H1 (cell line): ENCODE measurements around the gene MMP15. TPM values are rescaled to one million over a fixed set of nuclear protein-coding genes. Genes with fewer than 3 reads are reported as not detected.

Experiments used
- CTCF ChIA-PET: fragments of 300-600 bp; sonication (Branson Sonifier 250); formaldehyde crosslinking; loops from one replicate; lab custom pipeline; 2021; ENCODE audit not compliant: partially characterized antibody; lab: Charles Lee
- POLR2A ChIA-PET: fragments of 300-600 bp; sonication (Branson Sonifier 250); formaldehyde crosslinking; loops from one replicate; lab custom pipeline; 2021; ENCODE audit warnings: inconsistent platforms; ENCODE audit not compliant: partially characterized antibody; lab: Charles Lee
- DNase-seq, 2 experiments: peaks; one replicate each; pipeline versions ENCODE4 v3.0.0 to v3.0.0-alpha.2; 2010 to 2022; ENCODE audit warnings: low spot score in 2 of 2, low read depth in 1 of 2, mixed read lengths in 1 of 2
- FAIRE-seq: peaks from 2 replicates; lab custom pipeline; 2011; peaks lifted over from hg19 to GRCh38; lab: Jason Lieb, UNC
- H2AFZ ChIP-seq: 2 replicates; pipeline ENCODE4 v1.8.1; 2012; ENCODE audit warnings: low read length, inconsistent platforms
- H2AK5ac ChIP-seq: 2 replicates; pipeline ENCODE4 v1.6.1; 2013; ENCODE audit warnings: low read depth, low read length
- H2BK120ac ChIP-seq: replicated peaks from 2 replicates; pipeline ENCODE3; 2013; ENCODE audit warnings: low read depth, low read length, inconsistent platforms
- H2BK12ac ChIP-seq: 2 replicates; pipeline ENCODE4 v1.6.1; 2013; ENCODE audit warnings: low read depth, low read length
- H2BK15ac ChIP-seq: 2 replicates; pipeline ENCODE4 v1.6.1; 2013; ENCODE audit warnings: low read length
- H2BK20ac ChIP-seq: 2 replicates; pipeline ENCODE4 v1.6.1; 2013; ENCODE audit warnings: low read length
- H2BK5ac ChIP-seq: 2 replicates; pipeline ENCODE4 v1.6.1; 2013; ENCODE audit warnings: low read depth, low read length
- H3K14ac ChIP-seq: 2 replicates; pipeline ENCODE4 v1.6.1; 2013; ENCODE audit warnings: inconsistent platforms; ENCODE audit not compliant: insufficient read length
- H3K18ac ChIP-seq: 2 replicates; pipeline ENCODE4 v1.6.1; 2013; ENCODE audit warnings: low read length; ENCODE audit errors: extremely low read depth
- H3K23ac ChIP-seq: 2 replicates; pipeline ENCODE4 v1.6.1; 2013; ENCODE audit warnings: inconsistent platforms; ENCODE audit not compliant: insufficient read length
- H3K23me2 ChIP-seq: 2 replicates; pipeline ENCODE4 v1.6.1; 2013; ENCODE audit warnings: low read depth, low read length
- H3K27ac ChIP-seq: 2 replicates; pipeline ENCODE4 v1.6.1; 2011; ENCODE audit warnings: low read depth, low read length, inconsistent platforms
- H3K27me3 ChIP-seq, 4 experiments: replicated peaks in 1 of 4; 1 replicate in 1 of 4; 2 replicates in 3 of 4; pipeline versions ENCODE4 v1.6.1 to v1.8.1; 2011 to 2013; ENCODE audit warnings: low read length in 3 of 4, mild to moderate bottlenecking in 3 of 4, inconsistent platforms in 2 of 4, mixed read lengths in 2 of 4, moderate library complexity in 1 of 4; ENCODE audit not compliant: control insufficient read depth in 3 of 4, insufficient read depth in 3 of 4; ENCODE audit errors: extremely low read depth in 1 of 4
- H3K36me3 ChIP-seq, 4 experiments: 2 replicates each; pipeline versions ENCODE4 v1.6.1 to v1.8.1; 2011 to 2013; ENCODE audit warnings: mild to moderate bottlenecking in 4 of 4, low read length in 3 of 4, moderate library complexity in 2 of 4, control low read depth in 1 of 4, inconsistent platforms in 1 of 4; ENCODE audit not compliant: insufficient read depth in 4 of 4, control insufficient read depth in 2 of 4
- H3K4ac ChIP-seq: replicated peaks from 2 replicates; pipeline ENCODE3; 2013; ENCODE audit warnings: low read length, low read depth, mixed read lengths, inconsistent platforms; ENCODE audit not compliant: insufficient read length
- H3K4me1 ChIP-seq, 4 experiments: replicated peaks in 1 of 4; 1 replicate in 1 of 4; 2 replicates in 3 of 4; pipeline versions ENCODE4 v1.6.1 to v1.8.1; 2011 to 2013; ENCODE audit warnings: low read length in 3 of 4, inconsistent platforms in 2 of 4, mixed read lengths in 1 of 4; ENCODE audit not compliant: insufficient read depth in 4 of 4, control insufficient read depth in 3 of 4
- H3K4me2 ChIP-seq, 2 experiments: 2 replicates each; pipeline versions ENCODE4 v1.6.1 to v1.8.1; 2011 to 2013; ENCODE audit warnings: low read depth in 2 of 2, low read length in 2 of 2, control low read depth in 1 of 2, inconsistent platforms in 1 of 2, mild to moderate bottlenecking in 1 of 2; ENCODE audit not compliant: insufficient read depth in 1 of 2
- H3K4me3 ChIP-seq, 4 experiments: fragments of 200-600, 300-600 bp in 1 of 4; sonication (generic), shearing (Covaris generic), sonication (Bioruptor Twin) in 1 of 4; 2 replicates each; pipeline versions ENCODE4 v1.5.1 to v1.8.1; 2011 to 2016; ENCODE audit warnings: low read length in 4 of 4, low read depth in 3 of 4, control low read depth in 2 of 4, inconsistent platforms in 2 of 4, mild to moderate bottlenecking in 2 of 4, mixed read lengths in 1 of 4, moderate library complexity in 1 of 4; ENCODE audit not compliant: insufficient read depth in 2 of 4; ENCODE audit errors: extremely low read depth in 1 of 4
- H3K56ac ChIP-seq: replicated peaks from 2 replicates; pipeline ENCODE3; 2013; ENCODE audit warnings: low read depth, mild to moderate bottlenecking, mixed read lengths, low read length, inconsistent platforms; ENCODE audit not compliant: insufficient read length
- H3K79me1 ChIP-seq: 2 replicates; pipeline ENCODE4 v1.6.1; 2013; ENCODE audit warnings: low read depth, low read length, control low read depth
- H3K79me2 ChIP-seq, 2 experiments: 2 replicates each; pipeline versions ENCODE4 v1.6.1 to v1.8.1; 2012 to 2013; ENCODE audit warnings: low read length in 2 of 2, mild to moderate bottlenecking in 2 of 2, inconsistent platforms in 1 of 2; ENCODE audit not compliant: insufficient read depth in 2 of 2, control insufficient read depth in 1 of 2
- H3K9ac ChIP-seq, 4 experiments: replicated peaks in 1 of 4; 1 replicate in 1 of 4; 2 replicates in 3 of 4; pipeline versions ENCODE4 v1.6.1 to v1.8.1; 2011 to 2013; ENCODE audit warnings: low read depth in 3 of 4, low read length in 3 of 4, control low read depth in 2 of 4, mild to moderate bottlenecking in 2 of 4, moderate library complexity in 2 of 4, inconsistent platforms in 1 of 4; ENCODE audit errors: extremely low read depth in 1 of 4
- H3K9me3 ChIP-seq, 2 experiments: 2 replicates each; pipeline versions ENCODE4 v1.6.1 to v1.8.1; 2012 to 2013; ENCODE audit warnings: mild to moderate bottlenecking in 2 of 2, moderate library complexity in 2 of 2, control low read depth in 1 of 2, inconsistent platforms in 1 of 2, low read depth in 1 of 2, low read length in 1 of 2, mixed read lengths in 1 of 2; ENCODE audit not compliant: insufficient read depth in 2 of 2
- H4K20me1 ChIP-seq, 2 experiments: replicated peaks in 1 of 2; 2 replicates each; pipeline versions ENCODE3 to v1.8.1; 2011 to 2013; ENCODE audit warnings: inconsistent platforms in 2 of 2, low read length in 2 of 2, mild to moderate bottlenecking in 1 of 2; ENCODE audit not compliant: insufficient read depth in 2 of 2, control insufficient read depth in 1 of 2
- H4K5ac ChIP-seq: 2 replicates; pipeline ENCODE4 v1.6.1; 2013; ENCODE audit warnings: low read length, low read depth, mixed read lengths, inconsistent platforms; ENCODE audit not compliant: insufficient read length
- H4K8ac ChIP-seq: 2 replicates; pipeline ENCODE4 v1.8.0; 2013; ENCODE audit warnings: mild to moderate bottlenecking, moderate library complexity, low read length, inconsistent platforms; ENCODE audit not compliant: insufficient read depth; ENCODE audit errors: extremely low read depth
- H4K91ac ChIP-seq: replicated peaks from 2 replicates; pipeline ENCODE3; 2013; ENCODE audit warnings: low read length, mixed read lengths, inconsistent platforms; ENCODE audit not compliant: insufficient read length
- EGR1 ChIP-seq: IDR thresholded peaks from 2 replicates; pipeline ENCODE4 v1.6.1; 2011; ENCODE audit warnings: low read depth, low read length, borderline replicate concordance
- TEAD4 ChIP-seq: IDR thresholded peaks from 2 replicates; pipeline ENCODE4 v1.6.1; 2012; ENCODE audit warnings: low read depth, low read length, inconsistent platforms, mixed read lengths
- YY1 ChIP-seq: IDR thresholded peaks from 2 replicates; pipeline ENCODE4 v1.6.1; 2011; ENCODE audit warnings: low read depth, mild to moderate bottlenecking, low read length
- WGBS, 2 experiments: shearing (Covaris generic) in 1 of 2; methylation state at CpG; one replicate each; pipeline versions ENCODE4 v1.1.6 to v1.1.7; 2013 to 2015; ENCODE audit warnings: low lambda C conversion rate in 2 of 2, mixed read lengths in 2 of 2, inconsistent platforms in 1 of 2, low coverage in 1 of 2, missing lambda C conversion rate in 1 of 2; ENCODE audit not compliant: insufficient replicate concordance in 2 of 2, insufficient coverage in 1 of 2, insufficient read length in 1 of 2; ENCODE audit errors: extremely low coverage in 1 of 2, missing lambda C conversion rate in 1 of 2; 5-methylcytosine and 5-hydroxymethylcytosine counted together
- polyA plus RNA-seq, 7 experiments: library from polyadenylated mRNA; depleted of rRNA in 3 of 7; stranded (reverse) in 5 of 7; unstranded in 2 of 7; fragments of >200 nt in 5 of 7; fragments of 200-250 nt in 2 of 7; gene quantifications; 1 replicate in 5 of 7; 2 replicates in 1 of 7; 4 replicates in 1 of 7; pipeline versions ENCODE4 v1.2.1 to v1.2.3, GENCODE V29; 2011 to 2013; ENCODE audit warnings: missing spikeins in 2 of 7, mixed read lengths in 2 of 7
- total RNA-seq: library from RNA; stranded (reverse); fragmentation: NEBNext Ultra II Directional; extraction: Animal tissue kit (Norgen Biotek cat#: 25700); gene quantifications from 2 replicates; pipeline ENCODE4 v1.2.1, GENCODE V29; 2021

The MMP15 gene
- total and polyA plus RNA-seq, 2 of the 8 experiments (the other 6 are each of a cell fraction or from before 2014, with no cell fraction given) = 38.5 to 42.2 TPM

DNA sequence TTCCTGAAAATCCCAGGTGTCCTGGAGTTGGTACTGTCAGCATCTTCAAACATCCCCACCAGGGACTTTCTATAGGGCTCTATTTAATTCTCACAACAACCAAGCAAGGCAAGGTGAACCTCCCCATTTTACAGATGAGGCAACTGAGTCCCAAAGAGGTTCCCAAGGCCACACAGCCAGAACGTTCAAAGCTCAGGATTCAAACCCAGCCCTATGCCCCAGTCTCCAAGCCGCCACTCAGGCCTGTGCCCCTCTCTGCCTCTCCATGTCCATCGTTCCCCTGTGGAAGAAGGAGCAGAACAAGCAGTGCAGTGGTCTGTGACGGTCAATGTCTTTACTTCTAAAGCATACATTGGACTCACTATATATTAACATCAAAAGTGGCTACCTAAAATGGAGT lies 31.2 kb upstream of the MMP15 start:
- Histone ChIP-seq H3K4me3 (no peak overlapping the region), H4K91ac (no peak overlapping the region), H3K23ac (no peak overlapping the region), H2AFZ (no peak overlapping the region), H4K8ac (no peak overlapping the region), H2BK12ac (no peak overlapping the region), H4K5ac (no peak overlapping the region), H3K9ac (no peak overlapping the region), H3K23me2 (no peaks in the 10 kb centered on the region), H2BK15ac (no peak overlapping the region), H2AK5ac (no peak overlapping the region), H4K20me1 (peaks cover 1 to 7% of the 10 kb centered on the region in 2 experiments), H3K56ac (no peak overlapping the region), H3K27me3 (no peaks in the 10 kb centered on the region; a peak in 1 of 7 replicates), H3K79me1 (no peaks in the 10 kb centered on the region), H3K4me2 (no peak overlapping the region), H3K36me3 (peaks cover 0 to 12% (median 3%) of the 10 kb centered on the region in 4 experiments; a peak in 4 of 8 replicates), H2BK120ac (no peak overlapping the region), H3K27ac (no peak overlapping the region), H3K18ac (no peak overlapping the region), H3K14ac (no peak overlapping the region), H2BK5ac (no peak overlapping the region), H3K79me2 (no peaks in the 10 kb centered on the region), H3K4ac (no peak overlapping the region), H3K9me3 (no peaks in the 10 kb centered on the region), H2BK20ac (no peak overlapping the region), H3K4me1 (peaks cover 1 to 8% (median 3%) of the 10 kb centered on the region in 4 experiments; a peak in 4 of 7 replicates)
- WGBS, 2 experiments = 89% methylated on average over 4 of the region's 4 CpGs; no CpG with 5 or more reads in 1 of the 2 experiments
- DNase-seq (no peak), FAIRE-seq (no peak)
- TF ChIP-seq TEAD4 = no peak
- no peak for TF ChIP-seq EGR1
- no peak for TF ChIP-seq YY1
- ChIA-PET POLR2A (interaction anchor here (0.6 to 2.3 kb wide), 2 partner anchors 10 to 170 kb away, joined by 4 to 9 read pairs; no protein-coding TSS in a partner anchor), CTCF (interaction anchor here (0.9 to 26.3 kb wide), 11 partner anchors 12 to 271 kb away, joined by 3 to 305 read pairs (median 5); a partner anchor contains a TSS)
